ENCODE results near the gene TTC39B.

The TTC39B gene

DNA sequence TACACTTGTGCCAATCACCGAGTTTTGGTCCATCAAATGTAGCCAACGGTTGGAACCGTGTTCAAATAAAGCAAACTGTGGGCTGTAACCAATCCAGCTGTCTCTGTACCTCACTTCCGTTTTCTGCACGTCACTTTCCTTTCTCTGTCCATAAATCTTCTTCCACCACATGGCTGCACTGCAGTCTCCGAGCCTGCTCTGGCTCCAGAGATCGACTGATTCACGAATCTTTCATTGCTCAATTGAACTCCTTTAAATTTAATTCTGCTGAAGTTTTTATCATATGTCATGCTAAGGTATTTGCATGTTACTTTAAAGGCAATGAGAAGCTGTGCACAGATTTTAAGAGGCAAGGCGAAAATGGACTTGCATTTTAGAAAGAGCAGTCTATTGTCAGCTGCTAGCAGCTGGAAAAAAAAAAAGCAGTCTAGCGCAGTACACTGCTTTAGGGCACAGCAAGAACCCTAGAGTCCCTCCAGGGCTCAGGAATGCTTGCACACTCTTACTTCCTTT lies 13.2 kb downstream of the TTC39B start:
- TF ChIP-seq ZNF596 (tag by site-specific recombination; IDR thresholded peaks at IDR 0.05) (no peak), ZNF571 (tag by site-specific recombination; IDR thresholded peaks at IDR 0.05) (no peak), ZFP3 (tag by site-specific recombination; IDR thresholded peaks at IDR 0.05; ENCODE audit: low read depth) (no peak), ZXDB (tag by site-specific recombination; IDR thresholded peaks at IDR 0.05) (no peak), ZNF280D (tag by site-specific recombination; IDR thresholded peaks at IDR 0.05) (no peak), KLF7 (tag by site-specific recombination; IDR thresholded peaks at IDR 0.05; ENCODE audit: borderline replicate concordance) (no peak), ZNF768 (tag by site-specific recombination; IDR thresholded peaks at IDR 0.05) (no peak), ZNF776 (tag by site-specific recombination; IDR thresholded peaks at IDR 0.05; ENCODE audit: borderline replicate concordance) (no peak), FEZF1 (tag by site-specific recombination; IDR thresholded peaks at IDR 0.05) (no peak), REPIN1 (tag by site-specific recombination; IDR thresholded peaks at IDR 0.05; ENCODE audit: low read depth) (no peak), ZBTB7A (tag by site-specific recombination; IDR thresholded peaks at IDR 0.05; ENCODE audit: low read depth) (no peak), ZNF140 (tag by site-specific recombination; IDR thresholded peaks at IDR 0.05) (no peak), ZNF830 (tag by site-specific recombination; IDR thresholded peaks at IDR 0.05; ENCODE audit: low read depth) (no peak), ZNF843 (tag by site-specific recombination; IDR thresholded peaks at IDR 0.05) (no peak), ZNF24 (tag by site-specific recombination; IDR thresholded peaks at IDR 0.05) (no peak), ZBTB48 (tag by site-specific recombination; IDR thresholded peaks at IDR 0.05) (no peak), SP3 (tag by site-specific recombination; IDR thresholded peaks at IDR 0.05) (no peak), ZNF121 (tag by site-specific recombination; IDR thresholded peaks at IDR 0.05) (no peak), ZNF18 (tag by site-specific recombination; IDR thresholded peaks at IDR 0.05) (no peak), ZNF157 (tag by site-specific recombination; IDR thresholded peaks at IDR 0.05) (no peak)
- Histone ChIP-seq H3K9me3 (ENCODE audit: control insufficient read depth, insufficient read depth, low read depth, low read length) (no peaks in the 10 kb centered on the region), H3K36me3 (ENCODE audit: control insufficient read depth in 2 of 2, insufficient read depth in 1 of 2, low read length in 2 of 2) (no peaks in the 10 kb centered on the region), H3K4me3 (ENCODE audit: low read depth, low read length) (no peak overlapping the region), H3K4me1 (ENCODE audit: control insufficient read depth, insufficient read depth, low read length) (no peaks in the 10 kb centered on the region), H3K27ac (ENCODE audit: extremely low read depth, low read depth, low read length) (no peak overlapping the region)
- CTCF ChIA-PET = interaction anchor here (1.3 kb wide), 1 partner anchor 10 kb away, joined by 3 read pairs; no protein-coding TSS in a partner anchor
- POLR2A ChIA-PET = no interaction called here

GRCh38 chr9:15293084-15293483 lies 13.9 kb downstream of the TTC39B start:
- H3K27ac ChIP-seq (ENCODE audit: extremely low read depth, low read depth, low read length) = no peak overlapping the region
- TF ChIP-seq, protein P1, sequence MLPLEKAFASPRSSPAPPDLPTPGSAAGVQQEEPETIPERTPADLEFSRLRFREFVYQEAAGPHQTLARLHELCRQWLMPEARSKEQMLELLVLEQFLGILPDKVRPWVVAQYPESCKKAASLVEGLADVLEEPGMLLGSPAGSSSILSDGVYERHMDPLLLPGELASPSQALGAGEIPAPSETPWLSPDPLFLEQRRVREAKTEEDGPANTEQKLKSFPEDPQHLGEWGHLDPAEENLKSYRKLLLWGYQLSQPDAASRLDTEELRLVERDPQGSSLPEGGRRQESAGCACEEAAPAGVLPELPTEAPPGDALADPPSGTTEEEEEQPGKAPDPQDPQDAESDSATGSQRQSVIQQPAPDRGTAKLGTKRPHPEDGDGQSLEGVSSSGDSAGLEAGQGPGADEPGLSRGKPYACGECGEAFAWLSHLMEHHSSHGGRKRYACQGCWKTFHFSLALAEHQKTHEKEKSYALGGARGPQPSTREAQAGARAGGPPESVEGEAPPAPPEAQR (tag by site-specific recombination; IDR thresholded peaks at IDR 0.05) = no peak
- TF ChIP-seq ZNF501 (tag by site-specific recombination; IDR thresholded peaks at IDR 0.05) (no peak), ZNF202 (tag by site-specific recombination; IDR thresholded peaks at IDR 0.05; ENCODE audit: borderline replicate concordance) (no peak), KLF10 (tag by site-specific recombination; IDR thresholded peaks at IDR 0.05) (no peak), SP2 (tag by site-specific recombination; IDR thresholded peaks at IDR 0.05) (no peak), GLIS2 (tag by site-specific recombination; IDR thresholded peaks at IDR 0.05) (no peak)
- TF ChIP-seq, protein P2, sequence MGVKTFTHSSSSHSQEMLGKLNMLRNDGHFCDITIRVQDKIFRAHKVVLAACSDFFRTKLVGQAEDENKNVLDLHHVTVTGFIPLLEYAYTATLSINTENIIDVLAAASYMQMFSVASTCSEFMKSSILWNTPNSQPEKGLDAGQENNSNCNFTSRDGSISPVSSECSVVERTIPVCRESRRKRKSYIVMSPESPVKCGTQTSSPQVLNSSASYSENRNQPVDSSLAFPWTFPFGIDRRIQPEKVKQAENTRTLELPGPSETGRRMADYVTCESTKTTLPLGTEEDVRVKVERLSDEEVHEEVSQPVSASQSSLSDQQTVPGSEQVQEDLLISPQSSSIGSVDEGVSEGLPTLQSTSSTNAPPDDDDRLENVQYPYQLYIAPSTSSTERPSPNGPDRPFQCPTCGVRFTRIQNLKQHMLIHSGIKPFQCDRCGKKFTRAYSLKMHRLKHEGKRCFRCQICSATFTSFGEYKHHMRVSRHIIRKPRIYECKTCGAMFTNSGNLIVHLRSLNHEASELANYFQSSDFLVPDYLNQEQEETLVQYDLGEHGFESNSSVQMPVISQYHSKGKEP (tag by site-specific recombination; IDR thresholded peaks at IDR 0.05) = no peak
- TF ChIP-seq, protein P3, sequence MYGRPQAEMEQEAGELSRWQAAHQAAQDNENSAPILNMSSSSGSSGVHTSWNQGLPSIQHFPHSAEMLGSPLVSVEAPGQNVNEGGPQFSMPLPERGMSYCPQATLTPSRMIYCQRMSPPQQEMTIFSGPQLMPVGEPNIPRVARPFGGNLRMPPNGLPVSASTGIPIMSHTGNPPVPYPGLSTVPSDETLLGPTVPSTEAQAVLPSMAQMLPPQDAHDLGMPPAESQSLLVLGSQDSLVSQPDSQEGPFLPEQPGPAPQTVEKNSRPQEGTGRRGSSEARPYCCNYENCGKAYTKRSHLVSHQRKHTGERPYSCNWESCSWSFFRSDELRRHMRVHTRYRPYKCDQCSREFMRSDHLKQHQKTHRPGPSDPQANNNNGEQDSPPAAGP (tag by site-specific recombination; IDR thresholded peaks at IDR 0.05) = no peak
- CTCF ChIA-PET = interaction anchor here (0.9 to 1.3 kb wide), 2 partner anchors 11 to 15 kb away, joined by 3 read pairs; no protein-coding TSS in a partner anchor

More at GRCh38 chr9:15293084-15293483, 13.9 kb downstream of the TTC39B start:
- POLR2A ChIA-PET = interaction anchor here (1.1 kb wide), 1 partner anchor 11 kb away, joined by 3 read pairs; no protein-coding TSS in a partner anchor
- Histone ChIP-seq H3K9me3 (ENCODE audit: control insufficient read depth, insufficient read depth, low read depth, low read length) (no peaks in the 10 kb centered on the region), H3K36me3 (ENCODE audit: control insufficient read depth in 2 of 2, insufficient read depth in 1 of 2, low read length in 2 of 2) (no peaks in the 10 kb centered on the region), H3K4me3 (ENCODE audit: low read depth, low read length) (no peak overlapping the region), H3K4me1 (ENCODE audit: control insufficient read depth, insufficient read depth, low read length) (no peaks in the 10 kb centered on the region)
